GM18520 (cell line): ENCODE measurements around the gene PLEKHO1.
"Not testable (repeated sequence)": the region's sequence is repeated elsewhere in the genome, so short reads cannot be mapped to it uniquely, and the experiment has no call there.

ENCODE experiments used
- ATAC-seq: cut with Tn5 transposase; IDR thresholded peaks from one replicate; pipeline ENCODE4 v1.9.1; 2021; ENCODE audit not compliant: unreplicated experiment

PLEKHO1 gene

DNA sequence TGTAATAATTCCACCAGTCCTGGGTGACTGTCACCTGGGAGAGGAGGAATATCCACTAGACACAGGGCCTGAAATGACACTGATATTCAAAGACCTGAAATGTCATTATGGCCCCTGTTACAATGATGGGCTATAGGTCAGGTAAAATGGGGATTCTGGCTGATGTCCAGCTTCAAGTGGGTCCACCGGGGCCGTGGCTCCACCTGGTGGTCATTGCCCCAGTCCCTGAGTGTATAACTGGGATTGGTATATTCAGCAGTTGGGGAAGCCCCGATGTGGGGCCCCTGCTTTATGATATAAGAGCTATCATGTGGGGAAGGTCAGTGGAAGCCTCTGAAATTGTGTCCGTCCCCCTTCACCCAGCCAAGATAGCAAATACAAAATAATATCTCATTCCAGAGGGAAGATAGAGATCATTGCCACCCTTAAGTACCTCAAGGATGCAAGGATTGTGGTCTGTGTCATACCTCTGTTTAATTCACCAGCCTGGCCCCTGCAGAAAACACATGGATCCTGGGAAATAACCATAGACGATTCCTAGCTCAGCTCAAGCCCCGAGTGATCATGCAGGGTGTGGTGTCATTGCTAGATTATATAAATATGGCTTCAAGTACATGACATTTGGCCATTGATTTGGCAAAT lies 19.4 kb downstream of the PLEKHO1 start:
- no peak for ATAC-seq

DNA sequence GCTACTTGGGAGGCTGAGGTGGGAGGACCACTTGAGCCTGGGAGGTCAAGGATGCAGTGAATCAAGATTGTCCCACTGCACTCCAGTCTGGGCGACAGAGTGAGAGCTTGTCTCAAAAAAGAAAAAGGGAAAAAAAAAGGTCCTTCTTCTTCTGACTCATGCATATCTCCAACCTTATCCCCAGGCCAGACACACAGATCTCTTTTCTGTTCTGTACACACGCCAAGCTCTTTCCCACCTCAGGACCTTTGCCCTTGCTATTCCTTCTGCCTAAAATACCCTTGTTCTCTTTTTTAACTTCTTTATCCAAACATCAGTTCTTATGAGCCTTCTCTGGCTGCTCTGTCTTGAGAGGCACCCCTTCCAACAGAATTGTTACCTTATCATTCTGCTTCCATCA lies 22.1 kb downstream of the PLEKHO1 start:
- ATAC-seq: no peak

DNA sequence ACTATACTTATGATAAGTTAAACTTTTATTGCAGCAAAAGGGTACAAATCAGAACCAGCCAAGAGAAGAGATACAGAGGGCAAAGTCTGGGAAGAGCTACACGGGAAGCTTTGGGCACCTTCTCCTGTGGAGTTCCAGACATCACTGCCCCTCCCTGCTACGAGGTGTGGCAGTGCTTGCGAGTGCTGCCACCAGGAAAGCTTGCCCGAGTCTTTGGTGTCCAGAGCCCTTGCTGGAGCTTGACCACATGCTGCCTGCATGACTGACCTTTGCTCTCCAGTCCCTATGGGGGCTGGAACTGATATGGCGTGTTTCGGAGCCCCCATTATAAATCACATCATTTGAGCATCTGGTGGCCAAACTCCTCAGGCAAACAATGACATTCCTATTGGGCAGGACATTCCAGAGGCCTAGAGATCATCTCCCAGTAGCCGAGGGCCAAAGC lies 23.4 kb downstream of the PLEKHO1 start:
- ATAC-seq: no peak

DNA sequence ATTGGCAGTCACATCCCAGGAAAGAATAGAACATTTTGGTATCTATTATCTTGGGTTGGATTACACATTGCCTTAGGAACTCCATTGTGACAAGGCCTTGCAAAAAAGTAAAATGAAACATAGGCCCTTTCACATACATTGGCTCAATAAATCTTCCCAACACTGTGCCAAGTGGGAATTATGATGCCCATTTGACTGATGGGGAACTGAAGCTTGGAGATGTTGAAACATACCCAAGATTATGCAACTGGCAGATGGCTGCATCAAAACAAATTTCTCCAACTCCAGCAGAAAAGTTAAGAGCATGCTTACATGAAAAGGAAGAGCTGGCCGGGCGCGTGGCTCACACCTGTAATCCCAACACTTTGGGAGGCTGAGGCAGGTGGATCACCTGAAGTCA lies 26.9 kb downstream of the PLEKHO1 start:
- no peak for ATAC-seq

DNA sequence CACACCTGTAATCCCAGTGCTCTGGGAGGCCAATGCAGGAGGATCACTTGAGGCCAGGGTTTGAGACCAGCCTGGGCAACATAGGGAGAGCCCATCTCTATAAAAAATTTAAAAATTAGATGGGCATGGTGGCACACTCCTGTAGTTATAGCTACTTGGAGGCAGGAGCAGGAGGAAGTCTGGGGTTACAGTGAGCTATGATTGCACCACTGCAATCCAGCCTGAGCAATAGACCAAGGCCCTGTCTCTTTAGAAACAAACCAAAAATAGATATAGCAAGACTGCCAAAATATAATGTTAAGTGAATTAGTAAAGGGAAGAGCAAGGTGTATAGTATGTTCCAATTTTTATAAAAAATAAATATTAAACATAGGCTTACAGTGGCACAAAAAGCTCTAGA lies 28.8 kb downstream of the PLEKHO1 start:
- ATAC-seq: no peak

DNA sequence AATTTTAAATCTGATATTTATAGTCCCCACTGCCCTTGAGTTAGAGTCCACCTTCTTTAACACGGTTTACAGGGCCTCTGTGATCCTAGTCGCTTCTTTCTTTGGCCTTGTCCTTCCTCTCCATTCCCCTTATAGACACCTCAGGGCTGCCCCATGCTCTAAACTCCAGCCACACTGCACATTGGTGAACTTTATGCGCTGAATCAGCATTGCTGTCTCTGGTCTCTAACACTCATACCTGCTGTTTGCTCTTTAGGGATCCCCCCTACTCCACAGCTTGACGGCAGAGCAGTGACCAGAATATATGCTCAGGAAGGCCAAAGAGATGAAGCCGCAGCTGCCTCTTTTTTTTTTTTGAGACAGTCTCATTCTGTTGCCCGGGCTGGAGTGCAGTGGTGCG lies 30.2 kb downstream of the PLEKHO1 start:
- ATAC-seq: no peak

DNA sequence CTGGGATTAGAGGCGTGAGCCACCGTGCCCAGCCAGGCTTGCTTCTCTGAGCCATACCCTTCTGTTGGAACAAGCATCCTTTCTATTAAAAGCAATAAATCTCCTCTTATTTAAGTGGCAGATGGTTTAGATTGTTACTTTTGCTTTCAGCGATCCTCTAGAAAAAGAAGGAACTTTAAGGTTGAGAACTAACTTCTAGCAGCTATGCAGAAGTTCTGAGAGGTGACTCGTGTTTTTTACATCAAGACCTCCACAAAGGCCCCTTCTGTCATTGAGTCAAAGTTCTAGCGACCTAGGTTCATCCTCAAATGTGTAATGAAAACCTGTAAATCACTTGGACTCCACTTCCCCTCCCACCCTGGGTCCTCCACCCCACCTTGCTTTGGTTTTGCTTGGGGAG lies 30.8 kb downstream of the PLEKHO1 start:
- ATAC-seq: no peak

DNA sequence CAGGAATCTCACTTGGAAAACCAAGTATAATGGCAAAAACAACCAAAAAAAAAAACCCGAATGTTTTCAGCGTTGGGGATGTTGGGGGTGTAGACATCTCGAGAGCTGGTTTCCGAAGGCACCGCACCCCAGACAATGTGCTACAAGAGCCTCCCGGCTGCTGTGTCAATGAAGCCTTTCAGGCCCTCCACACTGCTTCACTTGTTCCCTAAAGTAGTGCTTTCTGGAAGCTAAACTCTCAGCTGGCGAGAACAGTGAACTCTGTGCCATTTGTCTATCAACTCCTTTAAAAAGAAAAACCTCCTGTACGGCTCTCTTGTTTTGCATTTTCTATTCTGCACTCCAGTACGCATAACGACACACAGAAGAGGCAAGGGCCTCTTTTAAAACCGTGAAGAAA lies 32.5 kb downstream of the PLEKHO1 start:
- no peak for ATAC-seq

DNA sequence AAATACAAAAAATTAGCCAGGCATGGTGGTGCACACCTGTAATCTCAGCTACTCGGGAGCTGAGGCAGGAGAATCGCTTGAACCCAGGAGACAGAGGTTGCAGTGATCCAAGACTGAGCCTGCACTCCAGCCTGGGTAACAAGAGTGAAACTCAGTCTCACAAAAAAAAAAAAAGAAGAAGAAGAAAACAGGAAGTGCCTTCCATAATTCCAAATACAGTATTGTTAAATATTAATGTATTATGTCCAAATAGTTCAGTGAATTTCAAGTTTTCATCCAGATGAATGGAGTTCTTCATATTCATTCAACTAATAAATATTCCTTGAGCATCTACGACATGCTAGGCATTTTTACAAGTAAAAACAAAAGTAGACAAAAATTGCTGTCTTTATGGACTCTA lies 33.3 kb downstream of the PLEKHO1 start:
- no peak for ATAC-seq

DNA sequence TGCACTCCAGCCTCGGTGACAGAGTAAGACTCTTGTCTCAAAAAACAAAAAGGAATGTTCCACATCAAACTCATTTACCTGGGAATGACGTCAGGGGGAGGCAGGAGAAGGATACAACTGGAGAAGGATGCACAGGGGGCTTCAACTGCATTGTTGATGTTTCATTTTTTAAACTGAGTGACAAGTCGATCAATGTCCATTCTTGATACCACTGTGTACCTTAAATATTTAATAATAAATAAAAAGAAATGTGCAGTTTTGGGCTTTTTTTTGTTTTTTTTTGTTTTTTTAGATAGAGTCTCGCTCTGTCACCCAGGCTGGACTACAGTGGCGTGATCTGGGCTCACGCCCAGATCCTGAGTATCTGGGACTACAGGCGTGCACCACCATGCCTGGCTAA lies 35.8 kb downstream of the PLEKHO1 start:
- no peak for ATAC-seq

DNA sequence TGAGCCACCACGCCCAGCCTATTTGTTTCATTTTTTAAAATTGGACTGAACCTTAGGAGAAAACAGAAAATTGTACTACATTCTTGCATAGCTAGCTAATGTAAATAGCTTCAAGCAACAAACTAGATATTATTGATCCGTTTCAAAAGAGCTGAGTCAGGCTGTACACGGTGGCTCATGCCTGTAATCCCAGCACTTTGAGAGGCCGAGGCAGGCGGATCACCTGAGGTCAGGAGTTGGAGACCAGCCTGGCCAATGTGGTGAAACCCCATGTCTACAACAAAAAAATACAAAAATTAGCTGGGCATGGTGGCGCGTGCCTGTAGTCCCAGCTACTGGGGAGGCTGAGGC lies 36.7 kb downstream of the PLEKHO1 start:
- ATAC-seq: not testable (repeated sequence)

DNA sequence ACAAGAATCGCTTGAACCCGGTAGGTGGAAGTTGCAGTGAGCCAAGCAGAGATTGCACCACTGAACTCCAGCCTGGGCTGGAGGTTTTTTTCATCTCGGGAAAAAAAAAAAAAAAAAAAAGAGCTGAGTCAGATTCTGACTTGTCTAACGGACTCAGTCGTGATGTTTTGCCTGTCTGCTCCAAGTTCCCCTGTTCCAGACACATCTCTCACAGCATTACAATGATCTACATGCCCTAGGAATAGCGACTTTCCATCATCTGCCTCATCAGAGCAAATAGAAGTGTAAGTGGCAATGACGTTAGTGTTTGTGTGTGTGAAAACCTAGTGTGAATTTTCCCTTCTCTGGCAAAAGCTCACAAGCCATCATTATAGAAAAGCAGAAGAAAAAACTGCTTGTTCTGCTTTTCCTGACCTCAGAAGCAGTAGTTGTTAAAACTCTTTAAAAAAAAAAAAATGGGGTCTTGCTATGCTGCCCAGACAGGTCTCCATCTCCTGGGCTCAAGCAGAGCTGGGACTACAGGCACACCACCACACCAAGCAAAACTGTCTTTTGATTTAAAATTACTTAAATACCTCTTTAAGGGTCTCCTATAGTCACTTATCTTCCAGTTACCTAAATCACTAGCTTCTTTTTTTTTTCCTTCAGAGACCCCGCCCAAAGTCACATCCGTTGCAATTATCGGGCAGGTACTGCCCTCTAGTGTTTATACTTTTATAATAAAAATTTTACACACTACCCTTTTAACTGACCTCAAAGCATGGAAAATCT lies 37.3 kb downstream of the PLEKHO1 start:
- ATAC-seq: no peak

DNA sequence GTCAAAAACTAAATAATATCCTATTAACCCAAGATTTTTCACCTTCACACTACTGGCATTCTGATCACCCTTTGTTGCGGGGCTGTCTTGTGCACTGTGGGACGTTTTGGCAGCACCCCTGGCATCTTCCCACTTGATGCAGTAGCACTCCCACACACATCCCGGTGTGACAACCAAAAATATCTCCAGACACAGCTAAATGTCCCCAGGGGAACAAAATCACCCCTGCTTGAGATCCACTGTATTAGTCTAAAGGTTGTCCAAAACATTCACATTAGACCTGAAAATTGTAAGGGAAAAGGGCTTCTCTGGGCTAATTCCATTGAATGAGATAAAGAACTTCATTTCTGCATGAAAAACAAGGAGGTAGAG lies 37.8 kb downstream of the PLEKHO1 start:
- ATAC-seq: no peak

DNA sequence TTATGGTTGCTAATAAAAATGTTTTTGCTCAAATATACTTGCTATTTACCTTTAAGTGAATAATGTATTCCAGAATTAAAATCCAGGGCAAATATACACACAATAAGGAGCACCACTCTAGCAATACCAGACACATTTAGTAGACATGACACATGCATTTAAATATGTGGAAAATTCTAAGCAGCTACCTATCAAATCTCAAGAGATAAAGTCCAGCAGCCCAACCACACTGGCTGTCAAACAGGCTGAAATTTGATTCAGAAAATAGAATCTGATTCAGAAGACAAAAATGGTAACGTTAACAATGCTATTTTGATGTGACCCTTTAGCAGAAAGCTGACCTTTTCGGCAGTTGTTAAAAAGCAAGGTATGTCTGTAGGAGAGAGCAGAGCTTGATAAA lies 42.3 kb downstream of the PLEKHO1 start:
- ATAC-seq: no peak

DNA sequence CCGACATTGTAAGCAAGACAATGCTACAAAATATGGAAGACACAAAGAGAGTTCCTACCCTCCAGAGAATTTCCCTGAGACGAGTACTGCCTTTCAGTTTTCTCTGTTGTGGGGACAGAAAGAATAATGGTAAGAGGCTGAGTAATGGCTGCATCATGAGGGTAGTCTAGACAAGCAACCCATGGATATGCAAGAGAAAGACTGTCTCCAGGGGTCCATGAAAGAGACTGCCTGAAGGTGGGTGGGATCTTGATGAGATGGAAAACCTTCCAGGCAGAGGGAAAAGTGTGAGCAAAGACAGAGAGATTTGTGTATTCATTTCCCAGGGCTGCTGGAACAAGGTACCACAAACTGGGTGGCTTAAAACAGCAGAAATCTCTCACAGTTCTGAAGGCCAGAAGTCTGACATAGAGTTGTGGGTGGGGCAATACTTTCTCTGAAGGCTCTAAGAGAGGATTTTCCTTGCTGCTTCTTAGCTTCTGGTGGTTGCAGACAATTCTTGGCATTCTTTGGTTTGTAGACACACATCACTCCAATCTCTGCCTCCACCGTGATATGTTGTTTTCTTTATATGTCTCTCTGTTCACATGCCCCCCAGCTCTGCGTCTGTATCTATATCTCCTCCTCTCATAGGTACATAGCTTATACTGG lies 44.8 kb downstream of the PLEKHO1 start:
- ATAC-seq: no peak

DNA sequence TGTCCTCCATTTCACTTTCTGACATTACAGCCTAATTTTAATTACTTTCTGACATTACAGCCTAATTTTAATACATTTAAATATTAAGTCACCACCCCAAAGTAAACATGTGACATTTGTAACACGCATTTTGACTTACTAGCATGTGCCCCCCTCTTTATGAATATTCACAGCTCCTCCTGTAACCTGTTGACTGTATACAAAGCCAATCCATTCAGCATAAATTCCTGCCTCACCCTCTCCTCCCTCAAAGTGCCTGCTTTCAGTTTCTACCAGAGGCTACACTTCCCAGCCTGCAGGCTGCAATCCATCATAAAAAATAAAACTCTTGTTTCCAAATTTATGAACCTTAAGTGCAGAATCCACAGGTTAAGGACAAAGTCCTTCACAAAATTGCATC lies 46.7 kb downstream of the PLEKHO1 start:
- ATAC-seq: no peak

DNA sequence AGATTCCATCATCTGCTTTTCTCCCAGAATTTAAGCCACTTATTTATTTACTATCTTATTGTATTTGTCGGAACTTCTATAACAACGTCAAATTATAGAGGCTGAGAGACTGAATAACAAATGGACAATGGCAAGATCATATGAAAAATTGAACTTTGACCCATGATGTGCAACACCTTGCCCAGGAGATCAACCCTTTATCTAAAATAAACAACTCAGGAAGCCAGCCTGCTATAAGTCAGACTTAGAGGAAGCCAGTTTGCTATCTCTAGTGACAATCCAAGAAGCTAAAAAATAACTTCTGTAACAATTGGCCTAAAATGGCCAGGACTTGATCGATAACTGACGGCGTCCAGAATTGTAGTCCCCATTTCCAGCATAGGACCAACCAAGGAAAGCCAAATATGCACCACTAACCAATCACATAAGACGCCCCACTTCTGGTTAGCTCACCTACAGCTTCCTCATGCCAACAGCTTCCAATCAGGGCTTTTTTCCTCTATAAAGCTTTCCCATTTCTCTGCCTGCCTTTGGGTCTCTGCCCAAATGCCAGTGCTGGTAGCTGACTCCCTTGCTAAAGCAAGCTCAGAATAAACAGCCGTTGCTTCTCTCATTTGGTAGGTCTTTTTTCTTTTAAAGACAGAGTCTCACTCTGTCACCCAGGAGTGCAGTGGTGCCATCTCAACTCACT lies 57.7 kb downstream of the PLEKHO1 start:
- no peak for ATAC-seq

DNA sequence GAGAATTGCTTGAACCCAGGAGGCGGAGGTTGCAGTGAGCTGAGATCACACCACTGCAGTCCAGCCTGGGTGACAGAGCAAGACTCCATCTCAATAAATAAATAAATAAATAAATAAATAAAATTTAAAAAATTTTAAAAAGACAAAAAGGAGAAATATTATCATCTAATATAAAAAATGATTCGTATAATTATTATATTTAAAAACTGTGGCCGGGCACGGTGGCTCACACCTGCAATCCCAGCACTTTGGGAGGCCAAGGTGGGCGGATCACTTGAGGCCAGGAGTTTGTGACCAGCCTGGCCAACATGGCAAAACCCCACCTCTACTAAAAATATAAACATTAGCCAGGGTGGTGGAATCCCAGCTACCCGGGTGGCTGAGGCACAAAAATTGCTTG lies 58.7 kb downstream of the PLEKHO1 start:
- not testable (repeated sequence) for ATAC-seq
